Spleen (tissue), 11 donors: ENCODE results near the gene TXNDC2. TPM values are rescaled to one million over a fixed set of nuclear protein-coding genes. Genes with fewer than 3 reads are reported as not detected.

Experiments used
- DNase-seq: peaks from one replicate; pipeline ENCODE4 v3.0.0-alpha.2; 2020
- H3K27ac ChIP-seq, 8 donors: fragments of 200-600 bp; sonication (generic) in 7 of 8; 1 replicate in 4 of 8; 2 replicates in 4 of 8; pipeline versions ENCODE4 v1.5.0 to v1.8.0; 2016 to 2021; ENCODE audit warnings: inconsistent platforms in 4 of 8, mild to moderate bottlenecking in 4 of 8, moderate library complexity in 1 of 8
- H3K27me3 ChIP-seq, 7 donors: fragments of 200-600 bp; sonication (generic) in 6 of 7; replicated peaks in 1 of 7; 1 replicate in 4 of 7; 2 replicates in 3 of 7; pipeline versions ENCODE4 v1.5.0 to v1.8.0; 2016 to 2021; ENCODE audit warnings: inconsistent platforms in 3 of 7, mild to moderate bottlenecking in 1 of 7
- H3K36me3 ChIP-seq, 6 donors: fragments of 200-600 bp; sonication (generic) in 5 of 6; 1 replicate in 4 of 6; 2 replicates in 2 of 6; pipeline versions ENCODE4 v1.5.0 to v1.8.0; 2016 to 2021; ENCODE audit warnings: inconsistent platforms in 2 of 6
- H3K4me1 ChIP-seq, 6 donors: fragments of 200-600 bp; sonication (generic) in 5 of 6; 1 replicate in 3 of 6; 2 replicates in 3 of 6; pipeline versions ENCODE4 v1.5.0 to v1.8.0; 2016 to 2021; ENCODE audit warnings: inconsistent platforms in 3 of 6
- H3K4me3 ChIP-seq, 8 donors: fragments of 200-600 bp; sonication (generic) in 7 of 8; 1 replicate in 4 of 8; 2 replicates in 4 of 8; pipeline versions ENCODE4 v1.5.0 to v1.8.0; 2016 to 2021; ENCODE audit warnings: inconsistent platforms in 4 of 8, mild to moderate bottlenecking in 4 of 8, moderate library complexity in 2 of 8
- H3K9me3 ChIP-seq, 8 donors: fragments of 200-600 bp; sonication (generic) in 7 of 8; 1 replicate in 4 of 8; 2 replicates in 4 of 8; pipeline versions ENCODE4 v1.5.0 to v1.8.0; 2016 to 2021; ENCODE audit warnings: inconsistent platforms in 4 of 8
- POLR2A ChIP-seq, 3 donors: fragments of 450-650 bp; IDR thresholded peaks; one replicate each; pipeline ENCODE4 v1.5.1; 2017; ENCODE audit warnings: antibody characterized with exemption in 3 of 3, mild to moderate bottlenecking in 1 of 3
- POLR2AphosphoS5 ChIP-seq, 3 donors: sonication (generic); formaldehyde crosslinking; IDR thresholded peaks; one replicate each; pipeline ENCODE4 v1.5.1; 2017; ENCODE audit warnings: antibody characterized with exemption in 3 of 3
- WGBS, 5 donors: extraction: QIAGEN DNeasy Blood & Tissue Kit in 3 of 5; methylation state at CpG; one replicate each; pipeline versions ENCODE4 v1.1.5 to v1.1.7; 2013 to 2018; 5-methylcytosine and 5-hydroxymethylcytosine counted together
- intact Hi-C: fragments of 100-400 bp; cut with DNase I; formaldehyde crosslinking; loops from one replicate; pipeline ENCODE4 v1.15.0; 2023; ENCODE audit warnings: low total_unique reads
- polyA plus RNA-seq, 3 donors: library from polyadenylated mRNA; stranded (reverse); fragments of 200-250 nt; gene quantifications; one replicate each; pipeline ENCODE4 v1.2.1, GENCODE V29; 2013
- total RNA-seq, 7 donors: library from RNA; depleted of rRNA in 3 of 7; stranded (reverse); fragments of >200 nt in 3 of 7; fragmentation: NEBNext Ultra II Directional in 4 of 7; extraction: Animal tissue kit (Norgen Biotek cat#: 25700) in 4 of 7; gene quantifications; one replicate each; pipeline versions ENCODE4 v1.1.0 to v1.2.1, GENCODE V29; 2016 to 2021
- TF ChIP-seq, protein P1 (sequence below), 11 experiments: fragments of 200-600 bp in 7 of 11; fragments of 450-650 bp in 4 of 11; sonication (generic) in 4 of 11; IDR thresholded peaks in 8 of 11; conservative IDR thresholded peaks in 3 of 11; 1 replicate in 7 of 11; 2 replicates in 4 of 11; pipeline versions ENCODE4 v1.4.0 to v1.8.0; 2016 to 2021; ENCODE audit warnings: antibody characterized with exemption in 11 of 11, inconsistent platforms in 4 of 11, mild to moderate bottlenecking in 1 of 11
- donor health status: healthy with polysubstance abuse.
- donor health status: DM: no; HTN: no; CAD: no; lungs with moderate emphysema.
- donor health status: DM: no; HTN: no; CAD: no.
- donor health status: Bipolar disorder and iron deficiency.
- donor health status: healthy.
- donor health status: DM: no; HTN: no; CAD: no.
- donor health status: DM: yes; HTN: yes; CAD: no.

Gene TXNDC2
- total and polyA plus RNA-seq, 10 donors: 0.03 to 0.93 (median 0.41) TPM; not detected in 4

DNA sequence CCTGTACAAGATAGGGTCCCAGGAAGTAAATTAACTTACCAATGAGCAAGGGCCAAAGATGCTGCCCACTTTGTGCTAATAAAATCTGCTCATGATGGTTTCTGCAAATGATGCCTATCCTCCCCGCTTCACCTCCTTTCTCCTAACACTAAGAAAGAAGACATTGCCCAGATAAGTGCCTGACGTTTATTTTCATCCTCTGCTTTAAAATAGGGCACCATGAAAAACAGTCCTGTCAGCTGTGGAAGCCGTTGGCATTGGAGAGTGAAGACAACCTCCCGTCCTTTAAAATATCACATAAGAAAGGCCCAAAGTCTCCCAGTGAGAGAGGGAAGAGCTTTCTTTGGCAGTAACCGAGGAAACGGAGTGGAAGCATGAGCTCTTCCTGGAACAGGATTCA is 1.7 kb upstream of the TXNDC2 start:
- WGBS, 5 donors: 87 to 91% (median 90%) methylated on average over 6 of the region's 6 CpGs
- Histone ChIP-seq H3K9me3 (no peaks in the 10 kb centered on the region), H3K27ac (no peak overlapping the region), H3K4me3 (no peak overlapping the region), H3K4me1 (no peaks in the 10 kb centered on the region), H3K27me3 (no peaks in the 10 kb centered on the region), H3K36me3 (no peaks in the 10 kb centered on the region)
- TF ChIP-seq, protein P1, sequence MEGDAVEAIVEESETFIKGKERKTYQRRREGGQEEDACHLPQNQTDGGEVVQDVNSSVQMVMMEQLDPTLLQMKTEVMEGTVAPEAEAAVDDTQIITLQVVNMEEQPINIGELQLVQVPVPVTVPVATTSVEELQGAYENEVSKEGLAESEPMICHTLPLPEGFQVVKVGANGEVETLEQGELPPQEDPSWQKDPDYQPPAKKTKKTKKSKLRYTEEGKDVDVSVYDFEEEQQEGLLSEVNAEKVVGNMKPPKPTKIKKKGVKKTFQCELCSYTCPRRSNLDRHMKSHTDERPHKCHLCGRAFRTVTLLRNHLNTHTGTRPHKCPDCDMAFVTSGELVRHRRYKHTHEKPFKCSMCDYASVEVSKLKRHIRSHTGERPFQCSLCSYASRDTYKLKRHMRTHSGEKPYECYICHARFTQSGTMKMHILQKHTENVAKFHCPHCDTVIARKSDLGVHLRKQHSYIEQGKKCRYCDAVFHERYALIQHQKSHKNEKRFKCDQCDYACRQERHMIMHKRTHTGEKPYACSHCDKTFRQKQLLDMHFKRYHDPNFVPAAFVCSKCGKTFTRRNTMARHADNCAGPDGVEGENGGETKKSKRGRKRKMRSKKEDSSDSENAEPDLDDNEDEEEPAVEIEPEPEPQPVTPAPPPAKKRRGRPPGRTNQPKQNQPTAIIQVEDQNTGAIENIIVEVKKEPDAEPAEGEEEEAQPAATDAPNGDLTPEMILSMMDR (IDR thresholded peaks at IDR 0.05 in 8 of 11, conservative IDR thresholded peaks at IDR 0.05 in 3 of 11): no peak
- TF ChIP-seq POLR2A (IDR thresholded peaks at IDR 0.05) (no peak), POLR2AphosphoS5 (IDR thresholded peaks at IDR 0.05) (no peak)
- intact Hi-C loops: no loop called here
- DNase-seq: no peak

DNA sequence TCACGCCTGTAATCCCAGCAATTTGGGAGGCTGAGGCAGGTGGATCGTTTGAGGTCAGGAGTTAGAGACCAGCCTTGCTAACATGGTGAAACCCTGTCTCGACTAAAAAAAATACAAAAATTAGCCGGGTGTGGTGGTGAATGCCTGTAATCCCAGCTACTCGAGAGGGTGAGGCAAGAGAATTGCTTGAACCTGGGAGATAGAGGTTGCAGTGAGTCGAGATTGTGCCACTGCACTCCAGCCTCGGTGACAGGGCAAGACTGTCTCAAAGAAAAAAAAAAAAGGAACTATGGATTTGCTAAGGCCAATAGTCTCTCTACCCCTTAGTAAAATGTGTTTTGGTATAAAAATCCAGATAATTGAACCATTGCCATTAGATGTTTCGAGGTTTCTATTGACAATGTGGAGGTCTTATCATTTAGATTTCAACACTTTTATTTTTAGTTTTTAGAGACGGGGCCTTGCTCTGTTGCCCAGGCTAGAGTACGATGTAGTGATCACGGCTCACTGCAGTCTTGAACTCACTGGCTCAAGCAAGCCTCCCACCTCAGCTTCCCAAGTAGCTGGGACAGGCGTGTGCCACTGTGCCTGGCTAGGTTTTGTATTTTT is 1.1 kb upstream of the TXNDC2 start:
- 78 to 86% (median 83%) methylated on average over 11 to 12 of the region's 12 CpGs for WGBS, 5 donors
- no peak overlapping the region for H3K27ac ChIP-seq
- no peaks in the 10 kb centered on the region for H3K4me1 ChIP-seq
- H3K36me3 ChIP-seq: no peaks in the 10 kb centered on the region
- H3K9me3 ChIP-seq: no peaks in the 10 kb centered on the region
- no peaks in the 10 kb centered on the region for H3K27me3 ChIP-seq
- DNase-seq: no peak
- TF ChIP-seq POLR2AphosphoS5 (IDR thresholded peaks at IDR 0.05): no peak
- no peak for TF ChIP-seq POLR2A (IDR thresholded peaks at IDR 0.05)
- TF ChIP-seq, protein P1 (IDR thresholded peaks at IDR 0.05 in 8 of 11, conservative IDR thresholded peaks at IDR 0.05 in 3 of 11): no peak
- intact Hi-C loops: no loop called here
- no peak overlapping the region for H3K4me3 ChIP-seq

- Histone ChIP-seq H3K4me3 (no peak overlapping the region), H3K27ac (no peak overlapping the region), H3K4me1 (no peaks in the 10 kb centered on the region), H3K36me3 (no peaks in the 10 kb centered on the region), H3K9me3 (no peaks in the 10 kb centered on the region), H3K27me3 (no peaks in the 10 kb centered on the region)
- intact Hi-C loops: no loop called here
- 95 to 97% (median 96%) methylated on average over 3 of the region's 3 CpGs for WGBS, 5 donors
- TF ChIP-seq POLR2A (IDR thresholded peaks at IDR 0.05): no peak
- TF ChIP-seq, protein P1 (IDR thresholded peaks at IDR 0.05 in 8 of 11, conservative IDR thresholded peaks at IDR 0.05 in 3 of 11): no peak
- no peak for TF ChIP-seq POLR2AphosphoS5 (IDR thresholded peaks at IDR 0.05)
- no peak for DNase-seq
These were observed 204 bp downstream of the TXNDC2 start for GRCh38 chr18:9886005-9886348.

DNA sequence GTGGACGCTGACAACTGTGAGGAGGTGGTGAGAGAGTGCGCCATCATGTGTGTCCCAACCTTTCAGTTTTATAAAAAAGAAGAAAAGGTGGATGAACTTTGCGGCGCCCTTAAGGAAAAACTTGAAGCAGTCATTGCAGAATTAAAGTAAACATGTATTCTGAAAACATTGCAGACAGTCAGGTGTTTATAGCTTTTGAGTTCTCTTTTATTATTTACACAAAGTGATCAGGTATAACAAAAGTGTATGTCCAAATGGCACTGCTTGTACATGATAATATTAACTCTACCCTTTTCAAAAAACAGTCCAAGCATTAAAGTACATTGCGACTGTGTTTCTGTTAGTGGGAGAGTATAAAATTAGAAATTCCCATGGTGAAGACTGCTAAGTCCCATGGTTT is 2.2 kb downstream of the TXNDC2 start:
- TF ChIP-seq, protein P1 (IDR thresholded peaks at IDR 0.05 in 8 of 11, conservative IDR thresholded peaks at IDR 0.05 in 3 of 11): no peak
- TF ChIP-seq POLR2A (IDR thresholded peaks at IDR 0.05): no peak
- no peak for TF ChIP-seq POLR2AphosphoS5 (IDR thresholded peaks at IDR 0.05)
- no peaks in the 10 kb centered on the region for H3K36me3 ChIP-seq
- WGBS, 5 donors: 91 to 96% (median 95%) methylated on average over 5 of the region's 5 CpGs
- H3K4me3 ChIP-seq: no peak overlapping the region
- no peak overlapping the region for H3K27ac ChIP-seq
- DNase-seq: no peak
- H3K9me3 ChIP-seq: no peaks in the 10 kb centered on the region
- intact Hi-C loops: no loop called here
- no peaks in the 10 kb centered on the region for H3K27me3 ChIP-seq
- H3K4me1 ChIP-seq: no peaks in the 10 kb centered on the region
